ENCODE measurements around the gene TRMT5. TPM values are rescaled to one million over a fixed set of nuclear protein-coding genes. Genes with fewer than 3 reads are reported as not detected.

The TRMT5 gene
- total RNA-seq, 2 experiments from 2014 or later = 7.0 to 14.5 TPM

DNA sequence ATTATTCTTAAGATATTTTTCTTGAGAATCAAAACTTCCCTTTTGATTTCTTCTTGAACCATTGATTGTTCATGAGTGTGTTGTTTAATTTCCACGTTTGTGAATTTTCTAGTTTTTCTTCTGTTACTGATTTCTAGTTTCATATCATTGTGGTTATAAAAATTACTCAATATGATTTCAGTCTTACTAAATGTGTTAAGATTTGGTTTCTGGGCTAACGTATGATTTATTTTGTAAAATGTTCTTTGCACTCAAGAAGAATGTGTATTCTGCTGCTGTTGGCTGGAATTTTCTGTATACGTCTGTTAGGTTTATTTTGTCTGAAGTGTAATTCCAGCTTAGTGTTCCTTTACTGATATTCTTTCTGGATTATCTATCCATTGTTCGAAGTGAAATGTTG, 24.7 kb downstream of the TRMT5 start:
- Histone ChIP-seq H3K4me1 (ENCODE audit: insufficient read depth, low read length, poor library complexity, severe bottlenecking) (no peaks in the 10 kb centered on the region), H3K9me3 (ENCODE audit: low read length) (peaks cover 26% of the 10 kb centered on the region; the same call in 1 of the 2 replicates), H3K79me2 (ENCODE audit: insufficient read depth, low read depth, low read length) (no peaks in the 10 kb centered on the region), H2AFZ (ENCODE audit: low read length) (no peak overlapping the region), H3K9me2 (ENCODE audit: insufficient read depth, low read length) (no peaks in the 10 kb centered on the region), H3K27ac (ENCODE audit: low read depth, low read length, poor library complexity, severe bottlenecking) (no peak overlapping the region), H3K36me3 (ENCODE audit: insufficient read depth, low read length) (no peaks in the 10 kb centered on the region), H3K4me3 (ENCODE audit: low read depth, low read length, poor library complexity, severe bottlenecking) (no peak overlapping the region), H4K20me1 (ENCODE audit: insufficient read depth, low read length) (no peaks in the 10 kb centered on the region), H3K4me2 (ENCODE audit: low read length) (no peak overlapping the region)
- ChIA-PET POLR2A (interaction anchor here (0.6 kb wide), 1 partner anchor 14 kb away, joined by 4 read pairs; no protein-coding TSS in a partner anchor), CTCF (ENCODE audit: unreplicated experiment) (no interaction called here)
- no peak for TF ChIP-seq EZH2phosphoT487 (IDR thresholded peaks at IDR 0.05; ENCODE audit: borderline replicate concordance, low read depth, low read length)
- TF ChIP-seq, protein P1, sequence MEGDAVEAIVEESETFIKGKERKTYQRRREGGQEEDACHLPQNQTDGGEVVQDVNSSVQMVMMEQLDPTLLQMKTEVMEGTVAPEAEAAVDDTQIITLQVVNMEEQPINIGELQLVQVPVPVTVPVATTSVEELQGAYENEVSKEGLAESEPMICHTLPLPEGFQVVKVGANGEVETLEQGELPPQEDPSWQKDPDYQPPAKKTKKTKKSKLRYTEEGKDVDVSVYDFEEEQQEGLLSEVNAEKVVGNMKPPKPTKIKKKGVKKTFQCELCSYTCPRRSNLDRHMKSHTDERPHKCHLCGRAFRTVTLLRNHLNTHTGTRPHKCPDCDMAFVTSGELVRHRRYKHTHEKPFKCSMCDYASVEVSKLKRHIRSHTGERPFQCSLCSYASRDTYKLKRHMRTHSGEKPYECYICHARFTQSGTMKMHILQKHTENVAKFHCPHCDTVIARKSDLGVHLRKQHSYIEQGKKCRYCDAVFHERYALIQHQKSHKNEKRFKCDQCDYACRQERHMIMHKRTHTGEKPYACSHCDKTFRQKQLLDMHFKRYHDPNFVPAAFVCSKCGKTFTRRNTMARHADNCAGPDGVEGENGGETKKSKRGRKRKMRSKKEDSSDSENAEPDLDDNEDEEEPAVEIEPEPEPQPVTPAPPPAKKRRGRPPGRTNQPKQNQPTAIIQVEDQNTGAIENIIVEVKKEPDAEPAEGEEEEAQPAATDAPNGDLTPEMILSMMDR (conservative IDR thresholded peaks at IDR 0.05; ENCODE audit: low read length) = no peak
- DNase-seq (ENCODE audit: low spot score) = no peak
- no TSS peak for BruUV-seq (replicated peaks)
- intact Hi-C loops (cut with micrococcal nuclease; ENCODE audit: unreplicated experiment) = no loop called here

DNA sequence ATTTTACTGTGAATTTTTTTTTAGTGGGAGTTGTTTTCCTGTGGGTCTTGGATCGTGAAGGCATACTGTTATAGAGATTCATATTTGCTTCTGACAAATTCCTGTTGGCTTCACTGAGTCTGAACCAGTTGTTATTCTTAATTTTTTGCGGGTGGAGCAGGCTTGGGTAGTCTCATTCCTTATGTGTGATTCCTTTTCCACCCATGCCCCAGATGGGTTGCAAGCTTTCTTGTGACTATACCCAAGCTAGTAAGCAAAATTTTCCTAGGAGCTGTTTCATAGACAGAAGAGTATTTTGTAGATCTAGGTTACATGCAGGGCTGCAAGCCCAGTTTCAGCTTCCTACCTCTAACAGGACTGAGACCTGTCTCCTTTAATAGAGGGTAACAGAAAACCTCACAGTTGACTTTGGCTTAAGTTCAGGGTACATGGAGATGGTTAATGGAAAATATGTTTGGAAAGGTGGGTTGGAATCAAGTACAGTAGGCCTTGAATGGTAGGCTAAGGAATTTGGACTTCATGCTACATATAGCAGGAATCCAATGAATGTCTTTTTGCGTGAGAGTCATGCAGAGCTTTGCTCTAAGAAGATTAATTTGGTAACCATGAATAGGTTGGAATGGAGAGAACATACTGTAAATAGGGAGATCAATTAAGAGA, 29.0 kb downstream of the TRMT5 start:
- H4K20me1 ChIP-seq (ENCODE audit: insufficient read depth, low read length) = no peaks in the 10 kb centered on the region
- CTCF ChIA-PET (ENCODE audit: unreplicated experiment) = no interaction called here
- peaks cover 13% of the 10 kb centered on the region; the same call in 1 of the 2 replicates for H3K9me3 ChIP-seq (ENCODE audit: low read length)
- no peak overlapping the region for H3K27ac ChIP-seq (ENCODE audit: low read depth, low read length, poor library complexity, severe bottlenecking)
- no peak overlapping the region for H2AFZ ChIP-seq (ENCODE audit: low read length)
- TF ChIP-seq EZH2phosphoT487 (IDR thresholded peaks at IDR 0.05; ENCODE audit: borderline replicate concordance, low read depth, low read length) = no peak
- TF ChIP-seq, protein P1 (conservative IDR thresholded peaks at IDR 0.05; ENCODE audit: low read length) = no peak
- no TSS peak for BruUV-seq (replicated peaks)
- intact Hi-C loops (cut with micrococcal nuclease; ENCODE audit: unreplicated experiment) = no loop called here
- no peak for DNase-seq (ENCODE audit: low spot score)
- POLR2A ChIA-PET = interaction anchor here (0.6 kb wide), 1 partner anchor 24 kb away, joined by 6 read pairs; no protein-coding TSS in a partner anchor
- no peak overlapping the region for H3K4me3 ChIP-seq (ENCODE audit: low read depth, low read length, poor library complexity, severe bottlenecking)
- H3K4me2 ChIP-seq (ENCODE audit: low read length) = no peak overlapping the region
- H3K36me3 ChIP-seq (ENCODE audit: insufficient read depth, low read length) = no peaks in the 10 kb centered on the region
- no peaks in the 10 kb centered on the region for H3K9me2 ChIP-seq (ENCODE audit: insufficient read depth, low read length)
- no peaks in the 10 kb centered on the region for H3K4me1 ChIP-seq (ENCODE audit: insufficient read depth, low read length, poor library complexity, severe bottlenecking)
- H3K79me2 ChIP-seq (ENCODE audit: insufficient read depth, low read depth, low read length) = no peaks in the 10 kb centered on the region

DNA sequence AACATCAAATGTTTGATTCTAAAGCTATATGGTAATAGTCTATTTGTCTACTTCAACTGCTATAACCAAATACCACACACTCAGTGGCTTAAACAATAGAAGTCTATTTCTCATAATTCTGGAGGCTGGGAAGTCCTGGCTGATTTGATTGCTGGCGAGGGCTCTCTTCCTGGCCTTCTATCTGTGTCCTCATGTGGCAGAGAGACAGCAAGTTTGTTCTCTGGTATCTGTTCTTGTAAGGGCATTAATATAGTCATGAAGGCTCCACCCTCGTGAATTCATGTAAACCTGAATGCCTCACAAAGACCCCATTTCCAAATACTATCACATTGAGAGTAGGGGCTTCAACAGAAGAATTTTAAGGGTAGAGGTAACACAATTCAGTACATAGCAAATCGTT, 34.1 kb downstream of the TRMT5 start:
- Histone ChIP-seq H3K79me2 (ENCODE audit: insufficient read depth, low read depth, low read length) (no peaks in the 10 kb centered on the region), H3K4me3 (ENCODE audit: low read depth, low read length, poor library complexity, severe bottlenecking) (no peak overlapping the region), H3K27ac (ENCODE audit: low read depth, low read length, poor library complexity, severe bottlenecking) (no peak overlapping the region), H4K20me1 (ENCODE audit: insufficient read depth, low read length) (no peaks in the 10 kb centered on the region), H3K4me2 (ENCODE audit: low read length) (no peak overlapping the region), H2AFZ (ENCODE audit: low read length) (no peak overlapping the region), H3K9me2 (ENCODE audit: insufficient read depth, low read length) (no peaks in the 10 kb centered on the region), H3K9me3 (ENCODE audit: low read length) (no peaks in the 10 kb centered on the region), H3K4me1 (ENCODE audit: insufficient read depth, low read length, poor library complexity, severe bottlenecking) (no peaks in the 10 kb centered on the region), H3K36me3 (ENCODE audit: insufficient read depth, low read length) (no peaks in the 10 kb centered on the region)
- ChIA-PET POLR2A (no interaction called here), CTCF (ENCODE audit: unreplicated experiment) (no interaction called here)
- no peak for TF ChIP-seq EZH2phosphoT487 (IDR thresholded peaks at IDR 0.05; ENCODE audit: borderline replicate concordance, low read depth, low read length)
- TF ChIP-seq, protein P1 (conservative IDR thresholded peaks at IDR 0.05; ENCODE audit: low read length) = no peak
- intact Hi-C loops (cut with micrococcal nuclease; ENCODE audit: unreplicated experiment) = no loop called here
- no TSS peak for BruUV-seq (replicated peaks)
- DNase-seq (ENCODE audit: low spot score) = no peak
